IPS-NIHi7 (cell line): ENCODE measurements around the gene GCC1.

Experiments used
- DNase-seq: peaks from one replicate; pipeline ENCODE4 v3.0.0; 2012; ENCODE audit warnings: mixed read lengths; ENCODE audit errors: extremely low spot score

The GCC1 gene, protein sequence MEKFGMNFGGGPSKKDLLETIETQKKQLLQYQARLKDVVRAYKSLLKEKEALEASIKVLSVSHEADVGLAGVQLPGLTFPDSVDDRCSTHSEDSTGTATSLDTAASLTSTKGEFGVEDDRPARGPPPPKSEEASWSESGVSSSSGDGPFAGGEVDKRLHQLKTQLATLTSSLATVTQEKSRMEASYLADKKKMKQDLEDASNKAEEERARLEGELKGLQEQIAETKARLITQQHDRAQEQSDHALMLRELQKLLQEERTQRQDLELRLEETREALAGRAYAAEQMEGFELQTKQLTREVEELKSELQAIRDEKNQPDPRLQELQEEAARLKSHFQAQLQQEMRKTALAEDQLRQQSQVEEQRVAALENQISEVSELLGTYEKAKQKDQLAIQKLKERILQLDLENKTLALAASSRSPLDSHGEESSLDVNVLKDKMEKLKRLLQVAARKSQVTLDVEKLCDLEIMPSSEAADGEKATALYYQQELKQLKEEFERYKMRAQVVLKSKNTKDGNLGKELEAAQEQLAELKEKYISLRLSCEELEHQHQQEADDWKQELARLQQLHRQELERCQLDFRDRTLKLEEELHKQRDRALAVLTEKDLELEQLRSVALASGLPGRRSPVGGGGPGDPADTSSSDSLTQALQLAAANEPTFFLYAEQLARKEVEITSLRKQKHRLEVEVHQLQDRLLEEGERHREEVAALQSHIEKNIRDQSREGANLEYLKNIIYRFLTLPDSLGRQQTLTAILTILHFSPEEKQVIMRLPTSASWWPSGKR

DNA sequence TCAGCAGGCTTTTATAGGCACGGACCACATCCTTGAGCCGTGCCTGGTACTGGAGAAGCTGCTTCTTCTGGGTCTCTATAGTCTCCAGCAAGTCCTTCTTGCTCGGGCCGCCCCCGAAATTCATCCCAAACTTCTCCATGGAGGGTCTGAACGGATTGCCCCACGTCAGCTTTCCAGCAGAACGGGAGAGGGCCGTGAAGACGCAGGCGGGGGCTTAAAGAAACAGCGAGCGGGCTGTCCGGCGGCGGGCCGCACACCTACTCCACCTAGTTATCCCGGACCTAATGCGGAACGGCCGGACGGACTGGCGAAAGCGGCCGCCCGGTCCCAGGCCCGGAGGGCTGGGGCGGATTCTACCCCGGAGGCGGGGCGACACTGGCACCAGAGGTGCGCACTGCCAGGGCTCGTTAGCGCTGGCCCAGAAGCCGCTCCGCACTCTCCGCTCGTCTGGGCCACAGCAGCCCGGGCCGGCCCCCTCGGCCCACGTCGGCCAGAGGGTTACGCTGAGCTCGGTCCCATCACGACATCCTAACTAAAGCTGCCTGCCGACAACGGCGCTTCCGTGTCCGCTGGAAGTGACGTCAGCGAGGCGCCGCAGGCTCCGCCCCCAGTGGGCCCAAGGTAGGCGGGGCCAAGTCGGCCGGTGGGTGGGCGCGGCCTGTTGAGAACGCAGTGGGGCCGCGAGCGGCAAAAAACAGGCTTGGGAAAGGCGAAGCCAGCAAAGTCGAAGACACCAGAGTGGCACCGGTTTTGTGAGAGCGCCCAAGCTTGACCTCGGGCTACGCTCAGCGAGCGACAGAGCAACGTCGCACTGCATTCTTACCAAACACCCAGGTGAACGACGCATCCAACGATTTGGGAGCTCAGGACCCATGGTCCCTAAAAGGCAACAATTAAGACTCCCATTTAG lies at the start of gene GCC1:
Gene GCC1, minus strand, starts transcription at position 553 of the 910 bp plus-strand sequence. Its CDS starts 414 bp downstream, at position 139.
- DNase-seq = peak; percentile 95

DNA sequence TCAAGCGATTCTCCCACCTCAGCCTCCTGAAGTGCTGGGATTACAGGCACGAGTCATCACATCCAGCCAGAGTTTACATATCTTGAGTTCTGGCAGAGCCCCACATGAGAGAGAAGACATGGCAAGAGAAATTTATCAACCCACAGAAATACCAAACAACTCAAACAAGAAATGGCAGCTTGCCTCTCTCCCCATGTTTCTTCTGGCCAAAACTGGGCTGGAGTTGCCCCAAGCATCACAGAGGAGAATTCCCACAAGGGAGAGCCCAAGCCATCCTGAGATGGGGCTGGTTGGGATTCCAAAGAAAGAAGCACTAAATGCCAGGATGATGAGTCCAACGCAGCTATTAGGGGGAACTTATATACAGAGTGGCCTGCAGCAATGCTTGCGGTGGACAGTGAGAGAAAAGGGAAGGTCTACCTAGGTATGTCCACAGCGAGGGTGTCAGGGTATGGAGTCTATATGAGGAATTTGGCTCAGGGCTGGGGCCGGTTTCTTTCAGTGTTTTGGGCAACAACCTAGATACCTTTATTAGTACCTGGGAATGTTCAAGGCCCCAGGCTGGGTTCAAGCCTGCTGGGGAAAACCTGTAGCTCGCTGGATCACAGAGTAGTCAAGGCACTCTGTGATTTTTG lies 47.0 kb upstream of the GCC1 start:
- no peak for DNase-seq

DNA sequence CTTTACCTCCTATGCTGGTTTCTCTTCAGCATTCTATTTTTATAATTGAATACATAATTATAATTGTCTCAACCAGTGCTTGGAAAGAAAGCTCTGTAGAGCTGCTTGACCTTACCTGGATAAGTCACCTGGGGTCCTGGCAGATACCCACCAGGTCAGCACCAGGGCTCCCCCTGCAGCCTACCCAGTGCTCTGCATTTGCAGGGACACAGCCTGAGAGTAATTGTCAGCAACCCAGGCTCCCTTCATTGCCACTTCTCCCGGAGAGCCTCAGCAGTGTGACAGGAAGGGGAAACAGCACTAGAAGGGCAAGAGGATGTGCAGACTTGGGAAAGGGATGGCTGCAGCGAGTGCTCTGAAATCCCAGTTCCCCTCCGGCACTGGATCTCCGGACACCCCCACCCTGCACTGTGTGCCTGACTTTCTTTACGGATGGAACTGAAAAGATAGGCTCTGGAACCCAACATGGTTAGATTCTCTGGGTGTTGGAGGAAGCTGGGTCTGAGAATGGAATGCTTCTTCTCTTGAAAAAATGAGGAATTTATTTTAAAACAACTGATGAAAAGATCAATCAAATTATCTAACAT lies 44.0 kb upstream of the GCC1 start:
- peak; percentile 93 for DNase-seq

DNA sequence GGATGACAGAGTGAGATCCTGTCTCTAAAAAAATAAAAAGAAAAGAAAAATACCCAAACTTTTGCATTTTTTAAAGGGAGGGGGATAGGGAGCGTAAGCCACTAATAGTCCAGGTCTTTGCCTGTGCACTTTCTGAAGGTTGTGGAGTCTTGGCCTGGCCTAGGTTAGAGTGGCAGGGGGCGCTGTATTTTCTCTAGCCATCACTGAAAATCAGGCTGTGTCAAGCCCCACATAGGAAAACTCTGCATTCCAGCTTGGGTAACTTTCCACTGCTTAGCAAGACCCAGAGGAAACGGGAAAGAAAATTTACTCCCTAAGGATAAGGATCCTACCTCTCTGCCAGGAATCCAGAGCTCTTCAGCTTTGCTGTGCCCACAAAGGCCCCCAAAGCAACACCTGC lies 43.0 kb upstream of the GCC1 start:
- peak; percentile 57 for DNase-seq

DNA sequence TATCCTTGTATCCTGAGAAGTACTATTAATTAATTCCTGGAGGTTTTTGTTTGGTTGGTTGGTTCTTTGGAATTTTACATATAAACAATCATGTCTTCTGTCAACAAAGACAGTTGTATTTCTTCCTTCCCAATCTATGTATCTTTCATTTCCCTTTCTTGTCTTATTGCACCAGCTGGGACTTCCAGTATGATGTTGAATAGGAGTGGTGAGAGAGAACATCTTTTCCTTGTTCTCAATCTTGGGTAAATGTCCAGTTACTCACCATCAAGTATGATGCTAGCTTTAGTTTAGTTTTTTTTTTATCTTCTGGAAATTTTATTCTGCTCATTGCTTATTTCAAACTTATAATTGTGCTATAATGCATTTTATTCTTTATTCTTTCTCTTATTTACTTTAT lies 39.9 kb upstream of the GCC1 start:
- DNase-seq = no peak

DNA sequence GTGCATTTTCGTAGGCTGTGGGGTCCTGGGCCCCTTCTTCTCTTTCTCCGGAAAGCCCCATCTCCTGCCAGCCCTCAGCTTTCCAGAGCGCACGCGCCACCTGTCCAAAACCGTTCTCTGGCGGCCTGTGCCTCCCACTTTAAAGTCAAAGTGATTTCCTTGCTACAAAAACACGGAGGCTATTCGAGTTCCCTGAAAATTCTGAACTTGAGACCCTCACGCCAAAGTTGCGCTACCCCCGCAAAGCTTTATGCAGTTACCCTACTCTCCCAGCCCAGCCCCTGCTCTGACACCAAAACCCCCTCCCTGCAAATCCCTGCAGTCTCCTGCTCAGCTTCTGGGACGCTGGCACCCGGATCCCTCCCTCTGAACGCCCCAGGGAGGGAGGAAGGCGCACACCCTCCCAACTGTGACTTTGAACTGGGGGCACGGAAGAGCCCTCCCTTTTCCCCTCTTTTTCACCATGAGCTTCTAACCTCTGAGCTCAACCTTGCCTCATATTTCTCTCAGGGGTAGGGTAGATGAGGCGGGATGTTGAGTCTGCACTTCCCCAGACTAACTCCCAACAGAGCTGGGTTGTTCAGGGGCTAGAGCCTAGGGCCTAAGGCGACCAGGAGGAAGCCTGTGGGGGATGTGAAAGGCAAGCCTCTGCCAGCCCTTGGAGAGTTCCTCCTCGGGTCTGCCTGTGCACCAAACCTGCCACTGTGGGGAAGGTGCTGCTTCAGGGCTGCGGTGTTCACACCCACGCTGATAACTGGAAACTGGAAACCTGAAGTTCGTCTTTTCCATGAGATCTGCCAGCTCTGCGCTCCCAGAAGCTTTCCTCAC lies 35.2 kb upstream of the GCC1 start:
- peak; percentile 73 for DNase-seq

DNA sequence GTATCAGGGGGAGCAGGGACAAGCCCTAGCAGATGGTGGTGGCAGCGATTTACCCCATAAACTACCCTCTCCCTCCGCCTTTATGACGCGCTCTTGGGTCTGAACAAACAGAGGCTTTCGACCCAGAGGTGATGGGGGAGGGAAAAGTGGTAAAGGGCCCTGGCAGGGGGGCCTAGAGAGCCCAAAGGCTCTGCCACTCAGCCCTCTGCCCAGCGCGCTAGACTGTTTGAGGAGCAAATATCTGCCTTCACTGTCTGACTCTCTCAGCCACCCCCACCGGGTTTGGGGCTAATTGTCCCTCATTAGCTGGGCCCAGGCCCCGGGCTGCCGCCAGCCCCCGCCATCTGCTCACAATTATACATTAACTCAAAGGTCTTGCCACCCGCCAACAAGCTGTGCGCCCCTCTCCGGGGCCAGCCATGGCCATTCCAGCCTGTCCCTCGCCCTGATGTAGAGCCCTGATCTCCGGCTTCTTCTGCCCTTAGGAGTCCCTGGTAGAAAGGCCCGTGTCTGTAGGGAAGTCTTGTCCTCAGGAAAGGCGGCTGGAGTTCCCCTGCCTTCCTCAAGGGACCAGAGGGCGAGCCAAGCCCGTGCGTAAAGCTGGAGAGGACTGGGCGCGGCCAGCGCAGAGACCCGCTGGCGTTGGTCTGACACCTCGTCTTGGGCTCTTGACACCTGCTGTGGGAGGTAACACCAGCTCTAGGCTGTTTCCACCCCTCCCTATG lies 34.4 kb upstream of the GCC1 start:
- DNase-seq = peak; percentile 77

DNA sequence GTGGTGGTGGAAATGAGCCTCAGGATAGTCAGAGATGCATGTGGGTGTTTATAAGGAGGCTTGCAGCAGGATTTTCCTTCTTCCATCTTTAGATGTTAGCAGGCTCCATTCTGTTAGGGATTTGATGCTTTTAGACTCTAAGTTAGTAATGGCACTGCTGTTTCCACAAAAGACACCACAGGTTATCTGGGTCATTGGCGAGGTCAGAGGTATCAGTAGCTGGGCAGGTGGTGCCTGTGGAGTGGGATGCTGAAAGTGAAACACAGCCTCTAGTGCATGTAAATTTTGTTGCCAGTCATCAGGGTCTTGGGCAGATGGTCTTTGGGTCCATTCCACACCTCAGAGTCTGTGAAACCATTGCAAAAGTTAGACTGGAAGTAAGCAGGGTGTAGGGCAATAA lies 33.4 kb upstream of the GCC1 start:
- DNase-seq = no peak

DNA sequence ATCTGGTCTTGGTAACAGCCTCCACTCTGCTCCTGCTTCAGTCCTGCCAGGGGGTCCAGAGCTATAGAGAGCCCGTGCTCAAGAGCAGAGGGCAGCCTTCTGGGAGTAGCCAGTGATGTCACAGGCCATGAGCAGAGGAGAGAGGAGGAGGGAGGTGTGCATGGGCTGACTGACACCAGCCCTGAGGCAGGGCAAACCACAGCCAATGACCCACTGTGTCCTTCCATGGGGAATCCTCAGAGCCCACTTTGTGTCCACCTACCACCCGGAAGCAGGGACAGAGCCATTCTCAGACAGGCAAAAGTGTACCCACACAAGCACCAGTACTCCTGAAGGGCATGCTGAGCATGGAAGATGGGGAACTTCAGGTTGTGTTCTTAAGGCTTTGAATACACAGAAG lies 32.6 kb upstream of the GCC1 start, which contains the start of gene PAX4:
Gene PAX4, minus strand, starts transcription at position 101 of the 400 bp plus-strand sequence. CDS start 2,214 bp downstream, outside the sequence.
- no peak for DNase-seq

DNA sequence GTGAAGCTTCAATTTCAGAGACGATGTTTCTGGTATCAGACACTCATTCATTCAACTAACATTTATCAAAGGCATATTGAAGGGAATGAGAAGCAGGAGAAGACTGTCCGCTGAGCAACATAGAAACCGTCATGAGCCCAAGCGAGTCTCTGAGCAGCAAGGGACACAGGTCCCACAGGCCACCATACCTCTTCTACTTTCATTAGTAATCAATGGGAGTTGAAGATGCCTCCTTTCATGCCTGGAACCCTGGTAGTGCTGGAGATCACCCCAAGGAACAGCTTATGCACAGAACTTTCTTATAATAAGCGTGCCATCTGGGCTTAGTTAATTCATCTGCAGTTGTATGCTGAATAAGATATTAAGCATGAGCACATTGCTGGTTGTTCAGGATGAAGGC lies 31.3 kb upstream of the GCC1 start:
- no peak for DNase-seq

DNA sequence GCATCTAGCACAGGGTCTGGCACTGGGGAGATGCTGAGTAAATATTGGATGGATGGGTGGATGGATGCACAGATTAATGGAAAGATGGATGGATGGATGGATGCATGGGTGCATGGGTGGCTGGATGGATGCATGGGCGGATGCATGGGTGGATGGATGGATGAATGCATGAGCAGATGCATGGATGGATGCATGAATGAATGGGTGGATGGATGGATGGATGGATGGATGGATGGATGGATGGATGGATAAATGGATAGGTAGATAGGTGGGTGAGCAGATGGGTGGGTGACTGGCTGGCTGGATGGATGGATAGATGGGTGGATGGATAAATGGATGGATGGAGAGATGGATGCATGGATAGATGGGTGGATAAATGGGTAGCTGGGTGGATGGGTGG lies 26.9 kb upstream of the GCC1 start:
- DNase-seq = no peak

DNA sequence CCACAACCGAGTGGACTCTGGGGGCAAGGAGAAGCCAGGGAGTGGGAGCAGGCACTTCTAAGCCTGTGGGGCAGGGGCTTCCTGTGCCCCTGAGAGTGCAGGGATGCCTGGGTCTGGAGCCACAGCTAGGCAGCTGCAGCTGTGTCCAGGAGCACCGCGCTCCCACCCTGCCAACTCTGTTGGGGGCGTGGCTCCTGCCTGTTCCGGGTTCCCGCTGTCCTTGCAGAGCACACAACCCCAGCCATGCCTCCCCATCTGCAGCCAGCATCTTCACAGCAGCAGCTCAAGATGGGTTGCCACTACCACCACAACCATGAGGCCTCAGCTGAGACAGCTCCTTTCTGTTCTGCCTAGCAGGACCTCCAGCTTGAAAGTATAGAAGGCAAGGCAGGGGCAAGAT lies 23.9 kb upstream of the GCC1 start:
- DNase-seq = no peak

DNA sequence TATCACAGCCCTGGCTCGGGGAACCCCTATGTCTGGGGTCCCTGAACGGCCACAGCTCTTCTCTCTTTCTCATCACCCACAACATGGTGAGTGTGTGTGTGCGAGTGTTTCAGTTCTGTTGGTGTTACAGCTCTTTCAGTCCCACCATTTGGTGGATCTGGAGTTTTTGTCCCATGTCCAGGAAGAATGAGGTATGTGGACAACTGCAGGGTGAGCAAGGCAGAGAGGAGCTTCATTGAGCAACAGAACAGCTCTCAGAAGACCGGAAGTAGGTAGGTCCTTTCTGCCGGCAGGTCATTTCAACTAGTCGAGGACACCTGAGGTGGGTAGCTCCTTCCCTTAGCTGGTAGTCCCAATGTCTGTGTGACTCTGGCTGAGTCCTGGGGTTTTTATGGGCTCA lies 23.1 kb upstream of the GCC1 start:
- DNase-seq = no peak

DNA sequence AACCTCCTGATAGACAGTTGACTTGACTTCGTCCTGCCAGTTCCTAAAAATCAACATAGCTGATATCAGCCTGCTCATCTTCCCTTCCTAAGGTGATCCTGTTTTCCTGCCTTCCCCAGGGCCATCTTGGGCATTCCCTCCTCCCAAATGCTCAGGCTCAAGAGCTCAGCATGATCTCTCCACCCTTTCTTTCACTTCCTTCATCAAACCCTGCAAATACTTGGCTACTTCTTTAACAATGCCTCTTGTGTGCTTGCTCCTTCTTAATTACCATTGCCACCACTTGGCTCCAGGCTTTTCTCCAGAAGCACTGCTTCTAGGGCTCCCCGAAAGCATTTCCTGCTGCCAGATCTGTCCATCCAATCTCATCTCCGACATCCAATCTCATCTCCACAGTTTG lies 15.5 kb upstream of the GCC1 start:
- DNase-seq = no peak

DNA sequence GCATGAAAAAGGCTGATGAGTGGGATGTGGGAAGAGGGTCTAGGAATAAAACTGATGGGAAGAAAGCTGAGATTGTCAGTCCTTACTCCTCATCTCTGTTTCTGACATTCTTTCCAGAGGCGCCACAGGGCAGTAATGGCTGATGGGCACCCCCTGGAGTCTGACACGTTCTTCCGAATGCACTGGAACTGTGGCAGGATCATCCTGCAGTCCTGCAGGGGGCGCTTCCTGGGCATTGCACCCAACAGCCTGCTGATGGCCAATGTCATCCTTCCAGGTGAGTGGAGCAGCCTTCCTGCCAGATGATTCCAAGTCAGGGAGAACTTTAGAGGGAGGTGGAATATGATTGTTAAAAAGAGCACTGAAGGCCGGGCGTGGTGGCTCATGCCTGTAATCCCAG lies 12.9 kb upstream of the GCC1 start:
- DNase-seq = peak; percentile 90

DNA sequence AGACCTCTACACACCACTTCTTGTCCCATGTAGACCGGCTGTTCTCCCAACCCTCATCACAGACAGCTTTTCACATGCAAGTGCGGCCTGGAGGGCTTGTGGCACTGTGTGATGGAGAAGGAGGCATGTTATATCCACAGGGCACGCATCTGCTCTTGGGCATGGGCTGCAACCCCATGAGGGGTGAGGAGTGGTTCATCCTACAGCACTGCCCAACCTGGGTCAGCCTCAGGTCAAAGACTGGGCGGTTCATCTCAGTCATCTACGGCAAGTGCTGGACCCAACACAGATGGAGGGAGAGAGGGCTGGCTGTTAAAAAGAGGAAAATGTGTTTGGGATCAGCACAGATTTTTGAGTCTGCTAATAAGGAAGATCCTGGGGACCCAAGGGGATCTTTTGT lies 10.3 kb upstream of the GCC1 start:
- no peak for DNase-seq

DNA sequence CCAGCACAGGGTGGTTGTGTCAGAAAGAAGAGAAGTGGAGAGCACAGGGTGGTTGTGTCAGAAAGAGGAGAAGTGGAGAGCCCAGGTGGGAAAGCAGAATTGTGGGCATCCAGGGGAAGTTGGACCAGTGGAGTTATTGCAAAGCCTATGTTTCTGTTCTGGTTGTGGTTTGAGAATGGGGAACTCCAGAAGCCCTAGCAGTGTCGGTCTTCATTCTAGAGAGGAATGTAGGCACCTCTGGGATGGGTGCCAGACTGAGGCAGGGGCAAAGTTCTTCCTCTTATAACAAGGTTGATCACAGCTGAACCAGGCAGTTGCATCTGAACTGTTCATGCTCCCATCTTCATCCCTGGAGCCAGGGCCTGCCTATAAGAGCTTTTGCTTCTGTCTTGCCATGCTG lies 9.1 kb upstream of the GCC1 start:
- no peak for DNase-seq

DNA sequence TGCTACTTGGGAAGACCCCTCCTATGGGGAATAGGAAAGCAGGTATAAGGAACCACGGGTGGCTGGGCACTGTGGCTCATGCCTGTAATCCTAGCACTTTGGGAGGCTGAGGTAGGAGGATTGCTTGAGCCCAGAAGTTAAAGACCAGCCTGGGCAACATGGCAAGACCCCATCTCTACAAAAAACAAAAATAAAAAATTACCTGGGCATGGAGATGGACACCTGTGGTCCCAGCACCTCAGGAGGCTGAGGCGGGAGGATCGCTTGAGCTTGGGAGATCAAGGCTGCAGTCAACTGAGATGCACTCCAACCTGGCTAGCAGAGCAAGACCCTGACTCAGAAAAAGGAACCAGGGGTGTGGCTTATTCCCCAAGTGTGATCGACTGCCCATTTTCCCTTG lies 7.2 kb upstream of the GCC1 start:
- no peak for DNase-seq

DNA sequence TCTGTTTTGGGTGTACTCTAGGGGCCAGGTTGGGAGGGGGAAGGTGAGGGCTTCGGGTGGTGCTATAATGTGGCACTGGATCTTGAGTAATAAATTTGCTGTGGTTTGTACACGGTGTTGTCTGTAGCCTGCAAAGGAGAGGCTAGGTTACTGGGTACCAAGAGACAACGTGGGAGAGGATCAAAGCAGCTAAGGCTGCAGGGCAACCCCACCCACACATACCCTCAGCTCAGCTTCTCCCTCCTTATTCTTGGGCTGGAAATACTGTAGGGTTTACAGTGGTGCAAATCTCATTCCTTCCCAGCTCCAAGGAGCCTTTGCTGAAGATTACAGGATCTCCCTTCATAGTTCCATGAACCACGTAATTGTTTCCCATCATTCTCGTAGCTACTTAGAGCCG lies 6.2 kb upstream of the GCC1 start:
- DNase-seq = no peak

DNA sequence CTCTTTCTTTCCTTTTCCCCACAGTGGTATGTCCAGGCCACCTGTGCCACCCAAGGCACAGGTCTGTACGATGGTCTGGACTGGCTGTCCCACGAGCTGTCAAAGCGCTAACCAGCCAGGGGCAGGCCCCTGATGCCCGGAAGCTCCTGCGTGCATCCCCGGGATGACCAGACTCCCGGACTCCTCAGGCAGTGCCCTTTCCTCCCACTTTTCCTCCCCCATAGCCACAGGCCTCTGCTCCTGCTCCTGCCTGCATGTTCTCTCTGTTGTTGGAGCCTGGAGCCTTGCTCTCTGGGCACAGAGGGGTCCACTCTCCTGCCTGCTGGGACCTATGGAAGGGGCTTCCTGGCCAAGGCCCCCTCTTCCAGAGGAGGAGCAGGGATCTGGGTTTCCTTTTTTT lies 5.8 kb upstream of the GCC1 start:
- no peak for DNase-seq
